Measurements from ENCODE around the gene ATP2A1.
"Not testable (repeated sequence)": the region's sequence is repeated elsewhere in the genome, so short reads cannot be mapped to it uniquely, and the experiment has no call there.

ATP2A1 gene

GRCh38 chr16:28881565-28881964 is 3.3 kb downstream of the ATP2A1 start:
- DNase-seq (ENCODE audit: low read depth), result not testable (repeated sequence)

- DNase-seq (ENCODE audit: low read depth), result no peak
Observed at GRCh38 chr16:28882551-28883160, 4.4 kb downstream of the ATP2A1 start.

GRCh38 chr16:28883221-28883996 is 5.1 kb downstream of the ATP2A1 start:
- no peak for DNase-seq (ENCODE audit: low read depth)

- DNase-seq (ENCODE audit: low read depth), result no peak
Observed at GRCh38 chr16:28884045-28884444, 5.8 kb downstream of the ATP2A1 start.

- DNase-seq (ENCODE audit: low read depth), result no peak
Observed at GRCh38 chr16:28886945-28887344, 8.7 kb downstream of the ATP2A1 start.

- DNase-seq (ENCODE audit: low read depth), result not testable (repeated sequence)
Observed at GRCh38 chr16:28890355-28890754, 12.1 kb downstream of the ATP2A1 start.

GRCh38 chr16:28891964-28892890 is 13.9 kb downstream of the ATP2A1 start:
- DNase-seq (ENCODE audit: low read depth), result no peak

GRCh38 chr16:28893291-28893690 is 15.0 kb downstream of the ATP2A1 start:
- DNase-seq (ENCODE audit: low read depth), result no peak

- DNase-seq (ENCODE audit: low read depth), result no peak
Observed at GRCh38 chr16:28895609-28896008, 17.3 kb downstream of the ATP2A1 start.

GRCh38 chr16:28897826-28898225 is 19.5 kb downstream of the ATP2A1 start:
- no peak for DNase-seq (ENCODE audit: low read depth)

GRCh38 chr16:28898266-28898665 is 20.0 kb downstream of the ATP2A1 start:
- no peak for DNase-seq (ENCODE audit: low read depth)

GRCh38 chr16:28898942-28899341 is 20.7 kb downstream of the ATP2A1 start:
- DNase-seq (ENCODE audit: low read depth), result no peak

- DNase-seq (ENCODE audit: low read depth), result no peak
Observed at GRCh38 chr16:28899882-28900590, 21.7 kb downstream of the ATP2A1 start.

- DNase-seq (ENCODE audit: low read depth), result no peak
Observed at GRCh38 chr16:28900601-28901000, 22.3 kb downstream of the ATP2A1 start.

GRCh38 chr16:28901862-28902261 is 23.6 kb downstream of the ATP2A1 start:
- DNase-seq (ENCODE audit: low read depth), result no peak

GRCh38 chr16:28902909-28903308 is 24.6 kb downstream of the ATP2A1 start:
- no peak for DNase-seq (ENCODE audit: low read depth)

- no peak for DNase-seq (ENCODE audit: low read depth)
Observed at GRCh38 chr16:28903344-28904042, 25.2 kb downstream of the ATP2A1 start.

- DNase-seq (ENCODE audit: low read depth), result no peak
Observed at GRCh38 chr16:28904363-28904762, 26.1 kb downstream of the ATP2A1 start.

- no peak for DNase-seq (ENCODE audit: low read depth)
Observed at GRCh38 chr16:28904828-28905227, 26.5 kb downstream of the ATP2A1 start.

GRCh38 chr16:28905229-28905754 is 27.0 kb downstream of the ATP2A1 start:
- no peak for DNase-seq (ENCODE audit: low read depth)

- no peak for DNase-seq (ENCODE audit: low read depth)
Observed at GRCh38 chr16:28905800-28906372, 27.6 kb downstream of the ATP2A1 start.
